Endothelial cell of umbilical vein (primary cell): ENCODE data around the gene C4A. TPM values are rescaled to one million over a fixed set of nuclear protein-coding genes. Genes with fewer than 3 reads are reported as not detected.

Experiments
- BruUV-seq: library from RNA; stranded (reverse); fragments of 400-500 nt; replicated peaks from 2 replicates; lab custom pipeline; 2021; lab: Mats Ljungman, UMichigan
- CTCF ChIA-PET: fragments of 300-600, 350-600 bp; sonication (Branson Sonifier 250); formaldehyde crosslinking; loops from one replicate; lab custom pipeline; 2021; ENCODE audit warnings: antibody characterized with exemption, inconsistent platforms; lab: Charles Lee
- POLR2A ChIA-PET: fragments of 300-600, 350-600 bp; sonication (Branson Sonifier 250); formaldehyde crosslinking; loops from one replicate; lab custom pipeline; 2021; ENCODE audit warnings: antibody characterized with exemption, inconsistent platforms; lab: Charles Lee
- DNase-seq: peaks from one replicate; pipeline ENCODE4 v3.0.0-alpha.2; 2011; ENCODE audit warnings: low read depth, low spot score
- FAIRE-seq: peaks from 2 replicates; lab custom pipeline; 2011; peaks lifted over from hg19 to GRCh38; lab: Jason Lieb, UNC
- H2AFZ ChIP-seq: 2 replicates; pipeline ENCODE4 v1.6.0; 2012; ENCODE audit warnings: low read depth, low read length, control low read depth, inconsistent platforms
- H3K27ac ChIP-seq: 2 replicates; pipeline ENCODE4 v1.5.1; 2011; ENCODE audit warnings: low read depth, mild to moderate bottlenecking, control low read depth, low read length, moderate library complexity; ENCODE audit not compliant: insufficient read depth
- H3K27me3 ChIP-seq, 2 experiments: 2 replicates each; pipeline versions ENCODE4 v1.6.0 to v1.6.1; 2011; ENCODE audit warnings: low read length in 2 of 2, mixed read lengths in 1 of 2; ENCODE audit not compliant: control insufficient read depth in 2 of 2, insufficient read depth in 2 of 2
- H3K36me3 ChIP-seq, 2 experiments: 2 replicates in 1 of 2; 3 replicates in 1 of 2; pipeline ENCODE4 v1.5.1; 2011; ENCODE audit warnings: low read length in 2 of 2, mild to moderate bottlenecking in 1 of 2, moderate library complexity in 1 of 2; ENCODE audit not compliant: control insufficient read depth in 2 of 2, insufficient read depth in 2 of 2; ENCODE audit errors: extremely low read depth in 1 of 2
- H3K4me1 ChIP-seq: 3 replicates; pipeline ENCODE4 v1.5.1; 2011; ENCODE audit warnings: mild to moderate bottlenecking, low read length; ENCODE audit not compliant: control insufficient read depth, insufficient read depth; ENCODE audit errors: extremely low read depth
- H3K4me2 ChIP-seq: 2 replicates; pipeline ENCODE4 v1.6.1; 2011; ENCODE audit warnings: low read length, control low read depth, mixed read lengths; ENCODE audit not compliant: insufficient read depth
- H3K4me3 ChIP-seq, 3 experiments: fragments of 200-600 bp in 1 of 3; sonication (generic), shearing (Covaris generic) in 1 of 3; replicated peaks in 1 of 3; 2 replicates each; pipeline ENCODE4 v1.5.1; 2011 to 2016; ENCODE audit warnings: control low read depth in 3 of 3, low read length in 3 of 3, mild to moderate bottlenecking in 2 of 3, inconsistent platforms in 1 of 3, low read depth in 1 of 3, moderate library complexity in 1 of 3; ENCODE audit not compliant: insufficient read depth in 1 of 3
- H3K79me2 ChIP-seq: 2 replicates; pipeline ENCODE4 v1.6.0; 2012; ENCODE audit warnings: low read length, inconsistent platforms; ENCODE audit not compliant: control insufficient read depth, insufficient read depth
- H3K9ac ChIP-seq: replicated peaks from 2 replicates; pipeline ENCODE3; 2011; ENCODE audit warnings: low read length, control low read depth; ENCODE audit not compliant: insufficient read depth; ENCODE audit errors: extremely low read depth
- H3K9me1 ChIP-seq: replicated peaks from 3 replicates; pipeline ENCODE4 v1.6.0; 2011; ENCODE audit warnings: mild to moderate bottlenecking, low read length; ENCODE audit not compliant: control insufficient read depth, insufficient read depth; ENCODE audit errors: extremely low read depth
- H3K9me3 ChIP-seq: replicated peaks from 2 replicates; pipeline ENCODE4 v1.5.1; 2012; ENCODE audit warnings: low read length, inconsistent platforms; ENCODE audit not compliant: control insufficient read depth, insufficient read depth
- H4K20me1 ChIP-seq: replicated peaks from 2 replicates; pipeline ENCODE3; 2011; ENCODE audit warnings: mild to moderate bottlenecking, low read length; ENCODE audit not compliant: control insufficient read depth, insufficient read depth; ENCODE audit errors: extremely low read depth
- EZH2 ChIP-seq: IDR thresholded peaks from 2 replicates; pipeline ENCODE4 v1.6.1; 2012; ENCODE audit warnings: borderline replicate concordance, low read depth, mild to moderate bottlenecking, moderate library complexity, low read length, inconsistent platforms; ENCODE audit not compliant: severe bottlenecking
- FOS ChIP-seq: IDR thresholded peaks from 2 replicates; pipeline ENCODE4 v1.6.1; 2011; ENCODE audit warnings: mild to moderate bottlenecking, low read length, moderate library complexity, borderline replicate concordance; ENCODE audit not compliant: insufficient read depth
- GATA2 ChIP-seq: IDR thresholded peaks from 2 replicates; pipeline ENCODE4 v1.7.0; 2011; ENCODE audit warnings: low read depth, mild to moderate bottlenecking, moderate library complexity, mixed read lengths, low read length; ENCODE audit not compliant: insufficient read length, insufficient read depth
- JUN ChIP-seq: IDR thresholded peaks from 2 replicates; pipeline ENCODE4 v1.6.1; 2011; ENCODE audit warnings: borderline replicate concordance, low read depth; ENCODE audit not compliant: insufficient read length, insufficient read depth
- MAX ChIP-seq: IDR thresholded peaks from 2 replicates; pipeline ENCODE4 v1.6.1; 2011; ENCODE audit not compliant: insufficient read depth, insufficient read length
- MYC ChIP-seq: IDR thresholded peaks from one replicate; pipeline ENCODE4 v1.6.1; 2011; ENCODE audit warnings: mild to moderate bottlenecking, low read depth, low read length
- POLR2A ChIP-seq: IDR thresholded peaks from 2 replicates; pipeline ENCODE4 v1.6.1; 2012; ENCODE audit warnings: low read depth, mild to moderate bottlenecking, control low read depth, low read length
- POLR2AphosphoS5 ChIP-seq: IDR thresholded peaks from 2 replicates; pipeline ENCODE4 v1.6.1; 2012; ENCODE audit warnings: low read depth, mild to moderate bottlenecking, control low read depth, low read length, moderate library complexity; ENCODE audit not compliant: insufficient read depth
- dilution Hi-C: fragments of 300-500 bp; cut with MboI; formaldehyde crosslinking; loops from one replicate; pipeline ENCODE4 v1.15.0; 2019; ENCODE audit warnings: low sequenced_read_pairs; ENCODE audit not compliant: extremely low pct_ligation_motif_present
- intact Hi-C: fragments of 100-400 bp; cut with micrococcal nuclease; formaldehyde crosslinking; loops from one replicate; pipeline ENCODE4 v1.10.0; 2022
- microRNA counts: library from miRNA; unstranded; fragments of <30 nt; microRNA quantifications from one replicate; lab custom pipeline; 2016
- microRNA-seq: library from miRNA; unstranded; fragments of <30 nt; microRNA quantifications from one replicate; pipeline ENCODE4 v1.2.0, GENCODE V29; 2021; ENCODE audit warnings: borderline number of aligned reads, borderline replicate concordance
- polyA plus RNA-seq, 4 experiments: library from polyadenylated mRNA; depleted of rRNA in 3 of 4; stranded (reverse) in 3 of 4; unstranded in 1 of 4; fragments of >200 nt; gene quantifications; 2 replicates each; pipeline versions ENCODE4 v1.2.1 to v1.2.3, GENCODE V29; 2011 to 2012; ENCODE audit warnings: missing spikeins in 1 of 4
- small RNA-seq: library from RNA; depleted of rRNA; stranded (forward); fragments of <200 nt; gene quantifications from one replicate; pipeline ENCODE3, GENCODE V24; 2012; ENCODE audit warnings: low replicate concordance, low read depth; ENCODE audit not compliant: insufficient read depth, insufficient read length
- total RNA-seq: library from RNA; stranded (reverse); gene quantifications from 2 replicates; pipeline ENCODE4 v1.2.3, GENCODE V29; 2021
- TF ChIP-seq, protein P1 (sequence below), 2 donors: IDR thresholded peaks; 1 replicate in 1 of 2; 2 replicates in 1 of 2; pipeline ENCODE4 v1.5.1; 2011; ENCODE audit warnings: low read length in 2 of 2, mild to moderate bottlenecking in 2 of 2, moderate library complexity in 2 of 2, control low read depth in 1 of 2, inconsistent platforms in 1 of 2, low read depth in 1 of 2; ENCODE audit not compliant: insufficient read depth in 1 of 2; ENCODE audit errors: extremely low read depth in 1 of 2

Gene C4A
- total and polyA plus RNA-seq, 2 donors (not counting 3 experiments of a cell fraction or from before 2014, with no cell fraction given), result 5.2 to 5.7 TPM

DNA sequence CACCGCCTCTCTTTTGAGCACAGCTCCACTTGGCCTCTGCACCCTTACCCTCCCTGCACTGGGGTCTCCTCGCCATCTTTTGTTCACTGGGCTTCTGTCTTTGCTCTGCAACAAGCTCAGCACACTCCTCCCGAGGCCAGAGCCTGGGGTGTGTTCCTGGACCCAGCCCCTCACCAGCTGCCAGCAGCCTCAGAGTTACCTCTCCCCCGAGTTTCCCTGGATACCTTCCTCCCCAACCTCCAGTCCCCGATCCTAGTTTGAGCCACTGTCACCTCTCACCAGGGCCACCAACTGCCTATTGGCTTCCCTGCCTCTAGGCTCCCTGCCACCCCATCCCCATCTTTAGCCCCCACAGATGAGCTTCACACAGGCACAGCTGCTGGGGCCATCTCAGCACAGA lies 68.7 kb downstream of the C4A start:
- no peak overlapping the region for H3K27ac ChIP-seq
- H3K9me1 ChIP-seq, result no peaks in the 10 kb centered on the region
- no peaks in the 10 kb centered on the region for H3K79me2 ChIP-seq
- no peaks in the 10 kb centered on the region for H3K9me3 ChIP-seq
- CTCF ChIA-PET, result no interaction called here
- H3K36me3 ChIP-seq, result no peaks in the 10 kb centered on the region
- intact Hi-C loops, result no loop called here
- H3K4me3 ChIP-seq, result no peak overlapping the region
- H3K4me2 ChIP-seq, result no peak overlapping the region
- BruUV-seq, result no TSS peak
- no peaks in the 10 kb centered on the region for H4K20me1 ChIP-seq
- no peak overlapping the region for H2AFZ ChIP-seq
- FAIRE-seq (no peak), DNase-seq (no peak)
- no peak for TF ChIP-seq MAX
- TF ChIP-seq GATA2, result no peak
- TF ChIP-seq EZH2, result no peak
- TF ChIP-seq, protein P1, sequence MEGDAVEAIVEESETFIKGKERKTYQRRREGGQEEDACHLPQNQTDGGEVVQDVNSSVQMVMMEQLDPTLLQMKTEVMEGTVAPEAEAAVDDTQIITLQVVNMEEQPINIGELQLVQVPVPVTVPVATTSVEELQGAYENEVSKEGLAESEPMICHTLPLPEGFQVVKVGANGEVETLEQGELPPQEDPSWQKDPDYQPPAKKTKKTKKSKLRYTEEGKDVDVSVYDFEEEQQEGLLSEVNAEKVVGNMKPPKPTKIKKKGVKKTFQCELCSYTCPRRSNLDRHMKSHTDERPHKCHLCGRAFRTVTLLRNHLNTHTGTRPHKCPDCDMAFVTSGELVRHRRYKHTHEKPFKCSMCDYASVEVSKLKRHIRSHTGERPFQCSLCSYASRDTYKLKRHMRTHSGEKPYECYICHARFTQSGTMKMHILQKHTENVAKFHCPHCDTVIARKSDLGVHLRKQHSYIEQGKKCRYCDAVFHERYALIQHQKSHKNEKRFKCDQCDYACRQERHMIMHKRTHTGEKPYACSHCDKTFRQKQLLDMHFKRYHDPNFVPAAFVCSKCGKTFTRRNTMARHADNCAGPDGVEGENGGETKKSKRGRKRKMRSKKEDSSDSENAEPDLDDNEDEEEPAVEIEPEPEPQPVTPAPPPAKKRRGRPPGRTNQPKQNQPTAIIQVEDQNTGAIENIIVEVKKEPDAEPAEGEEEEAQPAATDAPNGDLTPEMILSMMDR (IDR thresholded peaks at IDR 0.05; ENCODE audit: extremely low read depth in 1 of 2, insufficient read depth in 1 of 2, low read depth in 1 of 2, low read length in 2 of 2), result no peak
- TF ChIP-seq MYC, result no peak
- no peak for TF ChIP-seq POLR2A
- no peak for TF ChIP-seq FOS
- TF ChIP-seq POLR2AphosphoS5, result no peak
- no peak for TF ChIP-seq JUN
- H3K4me1 ChIP-seq, result peaks cover 10% of the 10 kb centered on the region
- dilution Hi-C loops, result no loop called here
- H3K27me3 ChIP-seq, result peaks cover 0 to 3% of the 10 kb centered on the region in 2 experiments
- H3K9ac ChIP-seq, result no peak overlapping the region
- POLR2A ChIA-PET, result no interaction called here

MicroRNAs encoded within 50 kb of the gene (microRNA counts, 767-probe panel; counts per million panel counts)
- microRNA hsa-miR-1236 (lab: Ali Mortazavi, UCI), result 723 counts per million, percentile 96 among the panel's probes with 10 or more counts

Small RNAs within 50 kb of the gene (microRNA-seq; reads per million reads assigned to microRNA genes)
- not detected for gene MIR1236

Small RNAs within 50 kb of the gene (small RNA-seq; reads per million reads assigned to genes)
- not detected for gene AL645922.1

Other genes starting within 250 kb of the C4A start
Only the 30 nearest of the 32 such genes appear.
- gene SAPCD1, start 219.4 kb upstream of the C4A start, total RNA-seq, result 9.4 and 11.7 TPM in 2 replicates
- gene SAPCD1, start 219.4 kb upstream of the C4A start, polyA plus RNA-seq, result 1.6 and 3.0 TPM in 2 replicates
- gene VWA7, start 204.7 kb upstream of the C4A start, total RNA-seq, result 0.25 and 0.51 TPM in 2 replicates
- 0.11 and 0.21 TPM in 2 replicates for gene VWA7, start 204.7 kb upstream of the C4A start, polyA plus RNA-seq
- gene VARS1, start 186.3 kb upstream of the C4A start, total RNA-seq, result 121 and 125 TPM in 2 replicates
- 36.5 and 37.4 TPM in 2 replicates for gene VARS1, start 186.3 kb upstream of the C4A start, polyA plus RNA-seq
- 78.1 and 78.6 TPM in 2 replicates for gene LSM2, start 175.1 kb upstream of the C4A start, total RNA-seq
- gene LSM2, start 175.1 kb upstream of the C4A start, polyA plus RNA-seq, result 86.0 and 95.5 TPM in 2 replicates
- gene HSPA1L, start 166.8 kb upstream of the C4A start, total RNA-seq, result 0.74 and 0.77 TPM in 2 replicates
- gene HSPA1L, start 166.8 kb upstream of the C4A start, polyA plus RNA-seq, result 0.32 and 0.35 TPM in 2 replicates
- 55.6 and 58.3 TPM in 2 replicates for gene HSPA1A, start 166.5 kb upstream of the C4A start, total RNA-seq
- 56.0 and 57.2 TPM in 2 replicates for gene HSPA1A, start 166.5 kb upstream of the C4A start, polyA plus RNA-seq
- gene HSPA1B, start 154.3 kb upstream of the C4A start, total RNA-seq, result 49.3 and 54.0 TPM in 2 replicates
- 27.1 and 31.7 TPM in 2 replicates for gene HSPA1B, start 154.3 kb upstream of the C4A start, polyA plus RNA-seq
- 61.3 and 62.8 TPM in 2 replicates for gene NEU1, start 119.2 kb upstream of the C4A start, total RNA-seq
- 111 and 115 TPM in 2 replicates for gene NEU1, start 119.2 kb upstream of the C4A start, polyA plus RNA-seq
- gene SLC44A4, start 103.1 kb upstream of the C4A start, total RNA-seq, result 0.12 and 0.84 TPM in 2 replicates
- gene SLC44A4, start 103.1 kb upstream of the C4A start, polyA plus RNA-seq, result 0.75 and 1.1 TPM in 2 replicates
- 53.7 and 54.3 TPM in 2 replicates for gene EHMT2, start 84.4 kb upstream of the C4A start, total RNA-seq
- gene EHMT2, start 84.4 kb upstream of the C4A start, polyA plus RNA-seq, result 53.3 and 56.4 TPM in 2 replicates
- 3.5 and 4.9 TPM in 2 replicates for gene ZBTB12, start 80.0 kb upstream of the C4A start, total RNA-seq
- 2.8 and 2.9 TPM in 2 replicates for gene ZBTB12, start 80.0 kb upstream of the C4A start, polyA plus RNA-seq
- gene C2, start 54.3 kb upstream of the C4A start, total RNA-seq, result 0.60 TPM in 1 of 2 replicates, not detected in the other
- not detected in 2 replicates for gene C2, start 54.3 kb upstream of the C4A start, polyA plus RNA-seq
- 0.51 and 1.5 TPM in 2 replicates for gene CFB, start 36.0 kb upstream of the C4A start, total RNA-seq
- gene CFB, start 36.0 kb upstream of the C4A start, polyA plus RNA-seq, result 0.87 and 1.0 TPM in 2 replicates
- gene NELFE, start 23.1 kb upstream of the C4A start, total RNA-seq, result 68.5 and 71.3 TPM in 2 replicates
- 50.5 and 55.8 TPM in 2 replicates for gene NELFE, start 23.1 kb upstream of the C4A start, polyA plus RNA-seq
- 67.8 and 76.7 TPM in 2 replicates for gene SKIC2, start 22.9 kb upstream of the C4A start, total RNA-seq
- gene SKIC2, start 22.9 kb upstream of the C4A start, polyA plus RNA-seq, result 52.8 and 55.8 TPM in 2 replicates
- 18.0 and 20.7 TPM in 2 replicates for gene DXO, start 9.9 kb upstream of the C4A start, total RNA-seq
- 34.9 and 37.7 TPM in 2 replicates for gene DXO, start 9.9 kb upstream of the C4A start, polyA plus RNA-seq
- 6.3 and 6.5 TPM in 2 replicates for gene C4B, start 32.7 kb downstream of the C4A start, total RNA-seq
- gene C4B, start 32.7 kb downstream of the C4A start, polyA plus RNA-seq, result 2.9 and 4.4 TPM in 2 replicates
- 0.22 and 0.32 TPM in 2 replicates for gene CYP21A2, start 56.4 kb downstream of the C4A start, total RNA-seq
- gene CYP21A2, start 56.4 kb downstream of the C4A start, polyA plus RNA-seq, result 0.06 and 0.46 TPM in 2 replicates
- 2.7 and 3.2 TPM in 2 replicates for gene TNXB, start 127.3 kb downstream of the C4A start, total RNA-seq
- 0.24 and 0.47 TPM in 2 replicates for gene TNXB, start 127.3 kb downstream of the C4A start, polyA plus RNA-seq
- 102 and 106 TPM in 2 replicates for gene ATF6B, start 146.2 kb downstream of the C4A start, total RNA-seq
- 113 and 115 TPM in 2 replicates for gene ATF6B, start 146.2 kb downstream of the C4A start, polyA plus RNA-seq
- 5.2 and 6.0 TPM in 2 replicates for gene FKBPL, start 148.2 kb downstream of the C4A start, total RNA-seq
- 3.4 and 3.5 TPM in 2 replicates for gene FKBPL, start 148.2 kb downstream of the C4A start, polyA plus RNA-seq
- 0.76 and 1.3 TPM in 2 replicates for gene PRRT1, start 169.9 kb downstream of the C4A start, total RNA-seq
- 0.38 and 0.55 TPM in 2 replicates for gene PRRT1, start 169.9 kb downstream of the C4A start, polyA plus RNA-seq
- 27.2 and 27.6 TPM in 2 replicates for gene PPT2, start 172.1 kb downstream of the C4A start, total RNA-seq
- 44.6 and 47.3 TPM in 2 replicates for gene PPT2, start 172.1 kb downstream of the C4A start, polyA plus RNA-seq
- 12.6 and 13.6 TPM in 2 replicates for gene EGFL8, start 182.5 kb downstream of the C4A start, total RNA-seq
- 9.0 and 9.8 TPM in 2 replicates for gene EGFL8, start 182.5 kb downstream of the C4A start, polyA plus RNA-seq
- 38.4 and 45.1 TPM in 2 replicates for gene AGPAT1, start 194.0 kb downstream of the C4A start, total RNA-seq
- 132 and 151 TPM in 2 replicates for gene AGPAT1, start 194.0 kb downstream of the C4A start, polyA plus RNA-seq
- gene RNF5, start 196.3 kb downstream of the C4A start, total RNA-seq, result 48.0 and 49.2 TPM in 2 replicates
- 96.0 and 100 TPM in 2 replicates for gene RNF5, start 196.3 kb downstream of the C4A start, polyA plus RNA-seq
- 12.0 and 18.5 TPM in 2 replicates for gene AGER, start 202.2 kb downstream of the C4A start, total RNA-seq
- gene AGER, start 202.2 kb downstream of the C4A start, polyA plus RNA-seq, result 4.6 and 5.1 TPM in 2 replicates
- gene PBX2, start 208.1 kb downstream of the C4A start, total RNA-seq, result 95.9 and 100 TPM in 2 replicates
- 75.5 and 82.3 TPM in 2 replicates for gene PBX2, start 208.1 kb downstream of the C4A start, polyA plus RNA-seq
- gene GPSM3, start 210.6 kb downstream of the C4A start, total RNA-seq, result 21.6 and 22.8 TPM in 2 replicates
- 19.5 and 24.9 TPM in 2 replicates for gene GPSM3, start 210.6 kb downstream of the C4A start, polyA plus RNA-seq
- gene NOTCH4, start 242.0 kb downstream of the C4A start, total RNA-seq, result 114 and 120 TPM in 2 replicates
- gene NOTCH4, start 242.0 kb downstream of the C4A start, polyA plus RNA-seq, result 41.7 and 41.8 TPM in 2 replicates